ENCODE measurements around the gene RC3H1.
A peak's percentile ranks its signal among the peaks of the same experiment; 100 is the strongest.
"Not testable (repeated sequence)": the region's sequence is repeated elsewhere in the genome, so short reads cannot be mapped to it uniquely, and the experiment has no call there.

RC3H1 gene

GRCh38 chr1:173937062-173937461 is 85.1 kb downstream of the RC3H1 start:
- no peak for DNase-seq (ENCODE audit: low spot score)

- DNase-seq (ENCODE audit: low spot score), result no peak
Measured at GRCh38 chr1:173934440-173934839, 87.7 kb downstream of the RC3H1 start.

- not testable (repeated sequence) for DNase-seq (ENCODE audit: low spot score)
Measured at GRCh38 chr1:173930541-173930940, 91.6 kb downstream of the RC3H1 start.

- DNase-seq (ENCODE audit: low spot score), result no peak
Measured at GRCh38 chr1:173925306-173926242, 96.6 kb downstream of the RC3H1 start.

GRCh38 chr1:173920861-173921260 is 101.3 kb downstream of the RC3H1 start:
- no peak for DNase-seq (ENCODE audit: low spot score)

GRCh38 chr1:173917635-173918493 is 104.3 kb downstream of the RC3H1 start:
- DNase-seq (ENCODE audit: low spot score), result no peak

GRCh38 chr1:173917149-173917548 is 105.0 kb downstream of the RC3H1 start, which contains the start of gene SERPINC1:
TSS of gene SERPINC1 (minus strand) at chr1:173917327. CDS start at chr1:173917259, 68 bp downstream.
- DNase-seq (ENCODE audit: low spot score), result no peak

GRCh38 chr1:173916667-173917066 is 105.5 kb downstream of the RC3H1 start:
- no peak for DNase-seq (ENCODE audit: low spot score)

- no peak for DNase-seq (ENCODE audit: low spot score)
Measured at GRCh38 chr1:173915596-173915995, 106.6 kb downstream of the RC3H1 start.

GRCh38 chr1:173914366-173914871 is 107.7 kb downstream of the RC3H1 start:
- DNase-seq (ENCODE audit: low spot score), result peak; percentile 16

GRCh38 chr1:173913111-173913510 is 109.0 kb downstream of the RC3H1 start:
- no peak for DNase-seq (ENCODE audit: low spot score)

GRCh38 chr1:173903827-173904531 is 118.2 kb downstream of the RC3H1 start:
- no peak for DNase-seq (ENCODE audit: low spot score)

GRCh38 chr1:173900992-173901391 is 121.2 kb downstream of the RC3H1 start:
- no peak for DNase-seq (ENCODE audit: low spot score)

GRCh38 chr1:173900427-173900826 is 121.7 kb downstream of the RC3H1 start:
- no peak for DNase-seq (ENCODE audit: low spot score)

- DNase-seq (ENCODE audit: low spot score), result no peak
Measured at GRCh38 chr1:173894189-173894588, 128.0 kb downstream of the RC3H1 start.

- DNase-seq (ENCODE audit: low spot score), result no peak
Measured at GRCh38 chr1:173893611-173894010, 128.5 kb downstream of the RC3H1 start.

- DNase-seq (ENCODE audit: low spot score), result no peak
Measured at GRCh38 chr1:173889885-173890284, 132.3 kb downstream of the RC3H1 start.

GRCh38 chr1:173888749-173889148 is 133.4 kb downstream of the RC3H1 start:
- no peak for DNase-seq (ENCODE audit: low spot score)

- DNase-seq (ENCODE audit: low spot score), result no peak
Measured at GRCh38 chr1:173887627-173888026, 134.5 kb downstream of the RC3H1 start.

- DNase-seq (ENCODE audit: low spot score), result no peak
Measured at GRCh38 chr1:173886746-173887611, 135.2 kb downstream of the RC3H1 start.

- no peak for DNase-seq (ENCODE audit: low spot score)
Measured at GRCh38 chr1:173884701-173885100, 137.5 kb downstream of the RC3H1 start.

Data from hepatic stellate cell (primary cell).